Inflammatory macrophage (primary cell): ENCODE measurements around the gene HOXA5.

Experiments
- DNase-seq, 2 donors: peaks; one replicate each; pipeline ENCODE4 v3.0.0-alpha.2; 2020 to 2022

Gene HOXA5

GRCh38 chr7:27147199-27148030 is 3.9 kb upstream of the HOXA5 start, which contains the start of gene HOXA6:
Gene HOXA6 (minus strand): TSS chr7:27147774. CDS start chr7:27147749, 25 bp downstream.
- DNase-seq = no peak

- no peak for DNase-seq
Observed at GRCh38 chr7:27146491-27147198, 3.2 kb upstream of the HOXA5 start.

- DNase-seq = no peak
Observed at GRCh38 chr7:27145914-27146412, 2.5 kb upstream of the HOXA5 start.

GRCh38 chr7:27145165-27145913 is 1.9 kb upstream of the HOXA5 start:
- no peak for DNase-seq

- DNase-seq = no peak
Observed at GRCh38 chr7:27144781-27145164, 1.3 kb upstream of the HOXA5 start.

- DNase-seq = no peak
Observed at GRCh38 chr7:27143950-27144780, 684 bp upstream of the HOXA5 start.

GRCh38 chr7:27142580-27143022 is 880 bp downstream of the HOXA5 start:
- no peak for DNase-seq

GRCh38 chr7:27141923-27142579 is 1.4 kb downstream of the HOXA5 start:
- no peak for DNase-seq

- DNase-seq = no peak
Observed at GRCh38 chr7:27141137-27141922, 2.2 kb downstream of the HOXA5 start.

GRCh38 chr7:27140126-27140857 is 3.2 kb downstream of the HOXA5 start:
- no peak for DNase-seq

- no peak for DNase-seq
Observed at GRCh38 chr7:27139334-27140125, 4.0 kb downstream of the HOXA5 start.

GRCh38 chr7:27138985-27139333 is 4.5 kb downstream of the HOXA5 start:
- DNase-seq = no peak

- no peak for DNase-seq
Observed at GRCh38 chr7:27138472-27138871, 5.0 kb downstream of the HOXA5 start.

- no peak for DNase-seq
Observed at GRCh38 chr7:27137640-27138315, 5.7 kb downstream of the HOXA5 start.

- peak; percentile 69 to 73 for DNase-seq
Observed at GRCh38 chr7:27134392-27134791, 9.1 kb downstream of the HOXA5 start.

GRCh38 chr7:27133409-27134231 is 9.9 kb downstream of the HOXA5 start:
- peak; percentile 30 to 70 for DNase-seq

GRCh38 chr7:27132978-27133377 is 10.5 kb downstream of the HOXA5 start:
- no peak for DNase-seq

GRCh38 chr7:27132214-27132613 is 11.3 kb downstream of the HOXA5 start:
- no peak for DNase-seq
